ENCODE measurements around the gene SPEF1.

SPEF1 gene

DNA sequence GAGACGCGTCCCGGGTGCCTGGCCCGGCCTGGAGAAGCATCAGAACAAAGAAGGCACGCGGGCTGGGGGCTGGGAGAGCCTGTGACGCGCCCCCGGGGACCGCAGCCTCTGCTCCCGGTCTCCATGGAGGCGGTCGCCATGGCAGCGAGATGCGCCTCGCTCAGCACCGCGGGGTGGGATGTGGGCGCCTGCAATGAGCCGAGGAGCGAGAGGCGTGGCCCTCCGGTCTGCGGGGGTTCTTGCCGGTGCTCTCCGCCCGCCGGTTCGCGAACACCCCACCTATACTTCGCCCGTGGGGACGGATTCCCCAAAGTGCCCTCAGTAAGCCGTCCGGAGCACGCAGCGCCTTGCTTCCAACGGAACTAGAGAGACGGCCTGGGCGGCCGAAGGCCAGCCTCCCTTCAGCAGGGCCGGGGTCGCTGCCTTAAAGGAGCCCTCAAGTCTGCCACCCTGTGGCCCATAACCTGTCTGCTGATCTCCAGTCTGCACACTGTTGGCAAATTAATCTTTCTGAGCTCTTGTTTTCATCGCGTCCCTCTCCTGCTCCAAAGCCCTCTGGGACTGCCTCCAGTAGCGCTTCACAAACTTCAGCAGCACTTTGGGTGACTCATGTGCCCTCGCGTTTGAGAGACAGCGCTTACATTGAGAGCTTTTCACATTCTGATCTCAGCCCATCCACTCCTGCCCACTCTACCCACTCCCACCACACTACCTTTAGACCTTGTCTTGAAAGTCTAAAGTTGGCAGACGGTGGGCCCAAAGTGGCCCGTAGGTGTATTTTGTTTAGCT lies 12.7 kb downstream of the SPEF1 start:
- no peak overlapping the region for H3K9ac ChIP-seq (ENCODE audit: low read depth, low read length)
- H3K36me3 ChIP-seq (ENCODE audit: control insufficient read depth, insufficient read depth, low read length): peaks cover 7% of the 10 kb centered on the region
- H3K27me3 ChIP-seq (ENCODE audit: control insufficient read depth, insufficient read depth, low read length): peaks cover 5% of the 10 kb centered on the region
- peak overlapping the region; percentile 92 for H3K4me3 ChIP-seq (ENCODE audit: low read depth, low read length)
- H3K9me3 ChIP-seq (ENCODE audit: control insufficient read depth, insufficient read depth, low read length): no peaks in the 10 kb centered on the region
- peaks cover 3% of the 10 kb centered on the region for H3K4me1 ChIP-seq (ENCODE audit: control insufficient read depth, insufficient read depth, low read length)

DNA sequence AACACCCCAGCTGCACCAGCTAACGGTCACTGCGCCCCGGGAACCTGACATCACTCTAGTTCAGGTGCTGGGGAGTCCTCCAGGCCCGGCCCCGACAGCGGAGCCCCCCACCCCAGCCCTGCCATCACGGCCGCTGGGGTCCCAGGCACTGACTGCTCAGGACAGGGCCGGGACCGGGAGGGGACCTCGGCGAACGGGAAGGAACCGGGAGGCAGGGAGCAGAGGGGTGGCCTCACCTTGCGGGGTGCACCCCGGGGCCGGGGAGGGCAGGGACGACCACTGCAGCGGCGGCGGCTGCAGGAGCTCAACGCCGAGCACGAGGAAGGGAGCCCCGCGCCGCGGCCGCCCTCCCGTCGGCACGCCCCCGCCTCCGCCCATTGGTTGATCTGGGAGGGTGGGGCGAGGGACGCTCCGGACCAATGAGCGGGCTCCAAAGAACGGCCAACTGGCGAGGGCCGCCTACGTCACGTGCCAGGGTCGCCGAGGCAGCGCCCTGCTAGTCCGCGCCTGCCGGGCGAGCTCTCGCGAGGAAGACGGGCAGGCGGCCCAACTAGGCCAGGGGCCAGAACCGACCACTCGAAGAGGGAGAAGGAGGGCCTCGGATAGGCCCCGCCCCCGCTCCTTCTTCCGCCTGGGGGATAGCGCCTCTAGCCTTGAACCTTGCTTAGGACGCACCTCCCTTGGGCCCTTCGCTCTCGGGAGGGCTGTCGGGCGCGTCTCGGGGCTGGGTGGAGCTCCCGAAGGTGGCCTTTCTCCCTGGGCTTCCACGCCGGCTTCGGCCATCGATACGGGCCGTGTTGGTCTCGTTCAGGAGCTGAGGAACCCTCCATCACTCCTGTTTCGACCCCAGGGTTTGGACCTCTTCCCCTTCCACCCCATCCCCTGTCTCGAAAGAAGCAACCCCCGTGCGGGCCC lies 13.6 kb downstream of the SPEF1 start, which contains the start of gene ADISSP:
TSS of gene ADISSP (minus strand) at position 327 of the 915 bp plus-strand sequence. CDS start 7,653 bp downstream, outside the sequence.
- peaks cover 3% of the 10 kb centered on the region for H3K4me1 ChIP-seq (ENCODE audit: control insufficient read depth, insufficient read depth, low read length)
- H3K27me3 ChIP-seq (ENCODE audit: control insufficient read depth, insufficient read depth, low read length): peaks cover 5% of the 10 kb centered on the region
- H3K9ac ChIP-seq (ENCODE audit: low read depth, low read length): peak within 1 kb of the TSS; percentile 60
- H3K4me3 ChIP-seq (ENCODE audit: low read depth, low read length): peak within 1 kb of the TSS; percentile 92
- H3K9me3 ChIP-seq (ENCODE audit: control insufficient read depth, insufficient read depth, low read length): no peaks in the 10 kb centered on the region
- H3K36me3 ChIP-seq (ENCODE audit: control insufficient read depth, insufficient read depth, low read length): peaks cover 7% of the 10 kb centered on the region

DNA sequence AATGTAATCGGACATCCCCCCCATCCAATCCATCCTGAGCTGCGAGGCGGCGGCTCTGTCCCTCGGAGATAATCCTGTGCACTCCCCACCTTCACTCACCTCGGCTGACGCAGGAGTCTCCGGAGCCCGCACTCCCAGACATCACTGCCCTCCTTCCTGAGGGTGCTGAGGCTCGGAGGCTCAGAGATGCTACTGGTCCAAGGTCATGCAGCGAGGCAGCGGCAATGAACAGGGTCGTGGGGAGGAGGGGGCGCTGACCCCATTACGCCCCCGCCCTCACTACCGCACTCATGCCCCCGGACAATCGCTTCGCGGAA lies 14.2 kb downstream of the SPEF1 start:
- Histone ChIP-seq H3K9ac (ENCODE audit: low read depth, low read length) (peak overlapping the region; percentile 60), H3K9me3 (ENCODE audit: control insufficient read depth, insufficient read depth, low read length) (no peaks in the 10 kb centered on the region), H3K4me1 (ENCODE audit: control insufficient read depth, insufficient read depth, low read length) (peaks cover 3% of the 10 kb centered on the region), H3K36me3 (ENCODE audit: control insufficient read depth, insufficient read depth, low read length) (peaks cover 7% of the 10 kb centered on the region), H3K4me3 (ENCODE audit: low read depth, low read length) (peak overlapping the region; percentile 68), H3K27me3 (ENCODE audit: control insufficient read depth, insufficient read depth, low read length) (peaks cover 5% of the 10 kb centered on the region)

DNA sequence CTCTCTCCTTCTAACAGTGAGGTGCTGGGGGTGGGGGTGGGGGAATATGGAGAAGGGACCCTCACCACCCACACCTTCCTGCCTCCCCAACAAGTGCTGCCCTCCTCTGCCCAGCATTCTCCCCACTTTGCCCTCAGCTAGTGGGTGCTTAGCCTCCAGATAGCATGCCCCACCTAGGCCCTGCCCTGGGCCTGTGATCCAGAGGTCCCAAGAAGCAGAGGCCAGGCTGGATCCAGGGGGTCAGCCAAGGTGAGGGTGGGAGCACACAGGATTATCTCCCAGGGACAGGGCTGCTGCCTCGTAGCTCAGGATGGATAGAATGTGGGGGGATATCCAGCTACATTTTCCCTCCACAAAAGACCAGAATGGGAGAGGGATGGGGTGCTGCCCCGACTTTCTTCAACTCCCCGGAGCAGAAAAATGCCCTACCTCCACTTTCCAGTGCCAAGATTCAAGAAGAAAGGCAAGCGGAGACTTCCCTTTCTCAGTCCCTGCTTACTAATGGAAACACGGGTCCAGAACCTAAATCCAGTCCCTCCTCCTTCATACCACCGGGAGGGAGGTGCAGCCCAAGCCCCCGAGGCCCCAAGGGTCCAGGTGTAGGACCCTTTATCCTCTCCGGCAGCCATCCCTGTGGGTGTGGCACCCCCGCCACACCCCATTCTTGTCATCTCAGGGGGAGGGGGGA lies 14.7 kb downstream of the SPEF1 start:
- H3K4me1 ChIP-seq (ENCODE audit: control insufficient read depth, insufficient read depth, low read length): peaks cover 3% of the 10 kb centered on the region
- H3K4me3 ChIP-seq (ENCODE audit: low read depth, low read length): peak overlapping the region; percentile 68
- H3K27me3 ChIP-seq (ENCODE audit: control insufficient read depth, insufficient read depth, low read length): peaks cover 5% of the 10 kb centered on the region
- peak overlapping the region; percentile 24 for H3K9ac ChIP-seq (ENCODE audit: low read depth, low read length)
- no peaks in the 10 kb centered on the region for H3K9me3 ChIP-seq (ENCODE audit: control insufficient read depth, insufficient read depth, low read length)
- peaks cover 7% of the 10 kb centered on the region for H3K36me3 ChIP-seq (ENCODE audit: control insufficient read depth, insufficient read depth, low read length)

DNA sequence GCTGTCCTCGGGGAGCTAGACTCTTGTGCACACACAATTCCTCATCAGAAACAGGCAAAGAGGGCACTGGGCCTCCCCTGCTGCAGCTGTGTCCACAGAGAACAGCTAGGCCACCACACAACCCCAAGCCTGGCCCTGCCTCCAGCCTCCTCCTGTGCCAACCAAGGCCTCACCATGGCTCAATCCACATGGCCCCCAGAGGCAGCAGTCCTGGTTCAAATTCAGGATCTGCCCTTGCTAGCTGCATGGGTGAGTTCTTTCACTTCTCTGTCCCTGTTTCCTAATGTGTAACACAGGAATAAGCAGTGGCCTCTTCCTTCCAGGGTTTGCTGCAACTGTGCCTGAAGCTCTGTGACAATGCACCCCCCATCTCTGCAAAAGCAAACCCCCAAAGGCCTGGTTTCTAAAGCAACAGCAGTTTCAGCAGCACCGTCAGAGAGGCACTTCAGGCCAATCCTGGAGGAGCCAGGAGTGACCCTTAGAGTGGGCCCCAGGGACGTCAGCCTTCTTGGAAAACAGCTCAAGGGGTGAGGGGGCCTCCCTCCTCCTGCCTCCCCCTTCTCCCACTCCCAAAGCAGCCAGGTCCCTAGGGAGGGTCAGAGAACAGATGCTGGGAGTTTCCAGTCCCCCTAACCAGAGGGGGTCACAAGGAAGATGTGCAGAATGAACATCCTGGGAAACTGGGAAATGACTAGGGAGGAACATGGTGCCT lies 15.9 kb downstream of the SPEF1 start:
- peaks cover 8% of the 10 kb centered on the region for H3K36me3 ChIP-seq (ENCODE audit: control insufficient read depth, insufficient read depth, low read length)
- H3K9me3 ChIP-seq (ENCODE audit: control insufficient read depth, insufficient read depth, low read length): no peaks in the 10 kb centered on the region
- H3K4me3 ChIP-seq (ENCODE audit: low read depth, low read length): no peak overlapping the region
- H3K4me1 ChIP-seq (ENCODE audit: control insufficient read depth, insufficient read depth, low read length): peaks cover 3% of the 10 kb centered on the region
- no peak overlapping the region for H3K9ac ChIP-seq (ENCODE audit: low read depth, low read length)
- H3K27me3 ChIP-seq (ENCODE audit: control insufficient read depth, insufficient read depth, low read length): peaks cover 5% of the 10 kb centered on the region

DNA sequence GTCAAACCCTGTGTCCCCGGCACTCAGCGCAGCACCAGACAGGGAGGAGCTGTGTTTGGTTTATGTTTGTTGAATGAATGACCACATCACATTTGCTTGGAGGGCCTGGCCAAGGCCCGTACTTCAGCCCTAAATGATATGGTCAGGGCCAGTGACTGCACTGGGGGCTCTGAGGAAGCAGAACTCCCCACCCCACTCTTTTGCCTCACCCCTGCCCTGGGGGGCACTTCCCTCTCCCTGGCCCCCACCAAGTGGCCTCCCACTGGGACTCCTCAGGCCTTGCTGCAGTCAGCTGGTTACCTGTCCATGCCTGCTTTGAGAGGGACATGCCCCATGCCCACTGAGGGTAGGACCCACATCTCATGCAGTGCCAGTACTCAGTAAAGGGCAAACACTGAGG lies 16.6 kb downstream of the SPEF1 start:
- Histone ChIP-seq H3K9me3 (ENCODE audit: control insufficient read depth, insufficient read depth, low read length) (no peaks in the 10 kb centered on the region), H3K4me1 (ENCODE audit: control insufficient read depth, insufficient read depth, low read length) (peaks cover 3% of the 10 kb centered on the region)

DNA sequence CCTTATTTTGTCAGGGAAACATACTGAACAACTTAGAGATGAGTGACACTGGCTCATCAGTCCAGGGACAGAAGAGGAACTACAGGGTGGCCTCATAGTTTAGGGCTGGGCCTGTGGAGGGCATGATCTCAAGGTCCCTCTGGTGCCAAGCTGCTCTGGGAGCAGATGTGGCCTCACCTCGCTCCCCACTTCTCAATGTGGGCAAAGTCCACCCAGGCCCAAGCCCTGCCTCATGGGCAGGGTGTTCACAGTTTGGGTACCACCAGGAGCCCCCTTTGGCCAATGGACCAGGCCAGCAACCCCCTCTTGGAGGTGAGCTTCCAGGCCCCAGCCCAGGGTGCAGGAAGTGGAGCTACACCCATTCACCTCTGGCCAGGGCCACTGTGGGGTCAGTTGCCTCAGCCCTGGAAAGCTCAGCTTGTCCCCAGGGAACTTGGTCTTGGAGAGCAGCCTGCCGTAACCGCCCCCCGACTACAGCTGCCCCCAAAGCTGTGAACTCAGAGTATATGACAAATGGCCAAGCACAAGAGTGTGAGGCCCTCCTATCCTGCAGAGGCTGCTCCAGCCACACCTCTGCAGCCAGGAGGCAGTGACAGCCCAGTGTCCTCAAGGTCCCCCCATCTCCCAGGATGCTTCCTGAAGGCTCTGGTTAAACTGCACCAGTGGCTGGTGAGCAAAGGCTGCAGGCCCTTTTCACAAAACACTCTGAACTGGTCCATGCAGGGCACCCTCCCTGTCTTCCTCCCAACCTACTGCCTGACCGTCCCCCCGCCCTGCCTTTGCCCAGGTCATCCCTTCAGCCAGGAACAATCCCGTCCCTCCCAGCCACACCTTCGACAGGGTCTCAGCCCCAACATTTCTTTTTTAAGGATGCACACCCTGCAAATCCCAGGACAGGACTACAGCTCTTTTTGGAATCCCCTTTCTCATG lies 17.3 kb downstream of the SPEF1 start:
- Histone ChIP-seq H3K9ac (ENCODE audit: low read depth, low read length) (no peak overlapping the region), H3K36me3 (ENCODE audit: control insufficient read depth, insufficient read depth, low read length) (peaks cover 14% of the 10 kb centered on the region), H3K27me3 (ENCODE audit: control insufficient read depth, insufficient read depth, low read length) (peaks cover 2% of the 10 kb centered on the region), H3K4me3 (ENCODE audit: low read depth, low read length) (no peak overlapping the region), H3K4me1 (ENCODE audit: control insufficient read depth, insufficient read depth, low read length) (peaks cover 3% of the 10 kb centered on the region), H3K9me3 (ENCODE audit: control insufficient read depth, insufficient read depth, low read length) (no peaks in the 10 kb centered on the region)

More for the DNA sequence above, 16.6 kb downstream of the SPEF1 start:
- no peak overlapping the region for H3K4me3 ChIP-seq (ENCODE audit: low read depth, low read length)
- H3K9ac ChIP-seq (ENCODE audit: low read depth, low read length): no peak overlapping the region
- H3K27me3 ChIP-seq (ENCODE audit: control insufficient read depth, insufficient read depth, low read length): peaks cover 2% of the 10 kb centered on the region
- H3K36me3 ChIP-seq (ENCODE audit: control insufficient read depth, insufficient read depth, low read length): peaks cover 12% of the 10 kb centered on the region

DNA sequence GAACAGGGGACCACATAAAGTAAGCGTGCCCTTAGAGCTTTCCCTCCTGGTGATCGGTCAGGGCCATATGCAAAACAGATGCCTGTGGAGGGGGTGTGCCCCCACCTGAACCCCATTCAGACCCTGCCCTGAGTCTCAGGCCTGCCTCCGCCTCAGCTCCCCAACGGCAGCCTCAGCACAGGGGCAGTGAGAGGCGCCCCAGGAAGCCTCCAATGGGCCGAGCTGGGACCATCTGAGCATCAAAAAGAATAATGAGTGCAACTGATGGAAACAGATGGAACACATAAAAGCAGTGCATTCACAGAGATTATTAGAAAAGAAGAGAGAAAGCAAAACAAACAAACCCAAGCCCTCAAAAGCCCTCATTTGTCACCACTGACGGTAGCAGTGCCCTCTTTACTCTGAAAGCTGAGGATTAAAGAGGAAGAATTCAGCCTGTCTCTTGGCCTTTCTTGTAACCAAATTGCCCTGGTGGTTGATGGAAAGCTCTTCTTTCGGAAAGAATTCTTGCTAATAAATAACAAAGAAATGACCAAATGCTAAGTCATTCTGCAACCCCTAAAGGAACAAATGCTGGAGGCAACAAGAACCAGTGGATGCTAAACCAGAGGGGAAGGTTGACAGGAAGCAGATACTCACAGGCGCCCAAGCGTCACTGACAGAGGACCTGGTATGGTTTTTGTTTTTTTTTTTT lies 20.4 kb downstream of the SPEF1 start:
- Histone ChIP-seq H3K9me3 (ENCODE audit: control insufficient read depth, insufficient read depth, low read length) (no peaks in the 10 kb centered on the region), H3K36me3 (ENCODE audit: control insufficient read depth, insufficient read depth, low read length) (peaks cover 28% of the 10 kb centered on the region), H3K4me3 (ENCODE audit: low read depth, low read length) (no peak overlapping the region), H3K4me1 (ENCODE audit: control insufficient read depth, insufficient read depth, low read length) (no peaks in the 10 kb centered on the region), H3K27me3 (ENCODE audit: control insufficient read depth, insufficient read depth, low read length) (no peaks in the 10 kb centered on the region), H3K9ac (ENCODE audit: low read depth, low read length) (no peak overlapping the region)

DNA sequence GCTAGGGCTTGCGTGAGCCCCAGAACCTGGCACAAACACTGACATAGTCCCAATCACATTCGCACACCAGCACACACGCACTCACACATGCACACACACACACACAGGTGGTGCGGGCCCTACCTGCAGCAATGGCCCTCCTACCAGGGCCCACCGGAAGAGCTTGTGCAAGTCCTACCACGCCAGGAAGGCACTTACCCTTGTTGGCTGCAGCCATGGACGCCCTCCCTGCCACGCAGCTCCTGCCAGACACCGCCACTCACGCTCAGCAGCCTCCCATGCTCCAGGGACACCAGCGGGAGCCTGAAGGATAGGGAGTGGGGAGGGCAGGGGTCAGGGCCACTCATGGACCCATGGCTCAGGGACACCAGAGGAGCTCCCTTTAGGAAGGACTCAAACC lies 21.4 kb downstream of the SPEF1 start:
- H3K9ac ChIP-seq (ENCODE audit: low read depth, low read length): no peak overlapping the region
- H3K4me3 ChIP-seq (ENCODE audit: low read depth, low read length): no peak overlapping the region
- H3K36me3 ChIP-seq (ENCODE audit: control insufficient read depth, insufficient read depth, low read length): peaks cover 24% of the 10 kb centered on the region
- H3K9me3 ChIP-seq (ENCODE audit: control insufficient read depth, insufficient read depth, low read length): no peaks in the 10 kb centered on the region
- H3K27me3 ChIP-seq (ENCODE audit: control insufficient read depth, insufficient read depth, low read length): no peaks in the 10 kb centered on the region
- H3K4me1 ChIP-seq (ENCODE audit: control insufficient read depth, insufficient read depth, low read length): no peaks in the 10 kb centered on the region

DNA sequence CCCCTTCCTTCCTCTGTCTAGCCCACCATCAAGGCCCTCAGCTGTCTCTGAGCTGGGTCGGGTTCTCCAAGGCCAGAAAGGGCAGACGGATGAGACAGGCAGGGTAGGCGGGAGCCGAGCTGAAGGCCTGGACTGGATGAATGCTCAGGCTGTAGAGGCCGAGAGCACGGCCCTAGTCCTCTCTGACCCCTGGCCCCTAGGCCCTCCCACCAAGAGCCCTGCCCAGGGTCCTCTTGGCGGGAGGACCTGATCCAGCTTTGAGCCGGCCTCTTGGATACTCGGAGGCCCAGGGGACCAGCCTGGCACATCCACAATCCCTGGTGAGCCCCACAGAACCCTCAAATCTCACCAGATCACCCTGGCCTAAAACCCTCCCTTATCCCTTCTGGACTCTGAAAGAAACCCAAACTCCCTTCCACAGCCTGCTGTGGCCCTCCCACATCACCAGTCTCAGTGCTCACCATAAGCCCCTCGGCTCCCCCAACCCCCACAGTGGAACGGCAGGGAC lies 21.9 kb downstream of the SPEF1 start:
- H3K36me3 ChIP-seq (ENCODE audit: control insufficient read depth, insufficient read depth, low read length): peaks cover 26% of the 10 kb centered on the region
- no peaks in the 10 kb centered on the region for H3K27me3 ChIP-seq (ENCODE audit: control insufficient read depth, insufficient read depth, low read length)
- H3K4me1 ChIP-seq (ENCODE audit: control insufficient read depth, insufficient read depth, low read length): no peaks in the 10 kb centered on the region
- H3K4me3 ChIP-seq (ENCODE audit: low read depth, low read length): no peak overlapping the region
- no peak overlapping the region for H3K9ac ChIP-seq (ENCODE audit: low read depth, low read length)
- no peaks in the 10 kb centered on the region for H3K9me3 ChIP-seq (ENCODE audit: control insufficient read depth, insufficient read depth, low read length)
